ENCODE data around the gene MBLAC1.

GRCh38 chr7:100157334-100158228 lies 30.8 kb downstream of the MBLAC1 start:
- TF ChIP-seq CTCF (IDR thresholded peaks at IDR 0.05) (no peak), POLR2A (IDR thresholded peaks at IDR 0.05) (no peak)
